Right renal pelvis (tissue), 4 donors: ENCODE data around the gene MEMO1. TPM values are rescaled to one million over a fixed set of nuclear protein-coding genes. Genes with fewer than 3 reads are reported as not detected.
"Not testable (repeated sequence)": the region's sequence is repeated elsewhere in the genome, so short reads cannot be mapped to it uniquely, and the experiment has no call there.

Experiments used
- DNase-seq, 4 donors: peaks; one replicate each; pipeline ENCODE4 v3.0.0-alpha.2; 2013; ENCODE audit warnings: low read depth in 4 of 4, low spot score in 3 of 4, missing footprints in 1 of 4
- polyA plus RNA-seq, 4 donors: library from polyadenylated mRNA; unstranded; fragments of 120-200 nt; gene quantifications; one replicate each; pipeline ENCODE4 v1.2.1, GENCODE V29; 2013; ENCODE audit not compliant: insufficient read length in 4 of 4

The MEMO1 gene
- polyA plus RNA-seq, 4 donors = 37.4 to 47.8 (median 39.2) TPM

DNA sequence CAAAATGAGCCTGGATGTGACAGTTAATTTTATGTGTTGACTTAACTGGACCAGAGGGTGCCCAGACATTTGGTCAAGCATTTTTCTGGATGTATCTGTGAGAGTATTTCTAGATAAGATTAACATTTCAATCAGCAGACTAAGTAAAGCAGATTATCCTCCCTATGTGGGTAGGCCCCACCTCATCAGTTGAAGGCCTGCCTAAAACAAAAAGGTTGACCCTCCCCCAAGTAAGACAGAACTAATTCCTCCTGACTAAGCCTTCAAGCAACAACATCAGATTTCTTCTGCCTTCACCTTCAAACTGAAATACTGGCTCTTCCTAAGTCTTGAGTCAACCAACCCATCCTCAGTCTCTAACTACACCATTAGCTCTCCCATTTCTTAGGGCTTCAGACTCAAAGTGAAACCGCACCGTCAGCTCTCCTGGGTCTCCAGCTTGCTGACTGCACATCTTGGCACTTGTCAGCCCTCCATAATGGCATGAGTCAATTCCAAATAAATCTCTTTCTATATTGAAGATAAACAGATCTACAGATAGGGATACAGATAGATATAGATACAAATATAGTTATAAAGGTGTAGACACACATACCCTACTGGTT is 47.9 kb downstream of the MEMO1 start:
- DNase-seq = no peak

DNA sequence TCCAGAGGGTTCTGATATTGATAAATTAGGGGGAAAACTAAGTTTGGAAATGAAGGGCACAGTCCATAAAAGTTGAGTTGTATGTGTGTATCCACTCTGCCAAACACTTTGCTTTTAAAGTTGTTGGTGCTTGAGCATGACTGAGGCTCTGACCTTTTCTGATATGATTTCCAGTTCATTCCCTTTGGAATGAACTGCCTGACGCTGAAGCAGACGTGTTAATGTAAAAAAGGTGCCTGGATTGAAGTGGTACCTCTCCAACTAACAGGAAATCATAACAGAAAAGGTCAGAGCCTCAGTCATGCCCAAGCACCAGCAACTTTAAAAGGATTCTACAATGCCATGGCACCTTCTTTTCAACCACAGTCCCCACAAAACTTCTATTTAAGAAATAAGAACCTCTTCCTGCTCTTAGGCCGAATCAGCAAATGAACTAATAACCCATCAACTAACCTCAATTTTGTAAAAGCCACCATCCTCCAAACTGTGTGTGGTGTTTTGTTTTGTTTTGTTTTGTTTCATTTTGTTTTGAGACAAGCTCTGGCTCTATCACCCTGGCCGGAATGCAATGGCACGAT is 52.6 kb downstream of the MEMO1 start:
- DNase-seq = no peak

DNA sequence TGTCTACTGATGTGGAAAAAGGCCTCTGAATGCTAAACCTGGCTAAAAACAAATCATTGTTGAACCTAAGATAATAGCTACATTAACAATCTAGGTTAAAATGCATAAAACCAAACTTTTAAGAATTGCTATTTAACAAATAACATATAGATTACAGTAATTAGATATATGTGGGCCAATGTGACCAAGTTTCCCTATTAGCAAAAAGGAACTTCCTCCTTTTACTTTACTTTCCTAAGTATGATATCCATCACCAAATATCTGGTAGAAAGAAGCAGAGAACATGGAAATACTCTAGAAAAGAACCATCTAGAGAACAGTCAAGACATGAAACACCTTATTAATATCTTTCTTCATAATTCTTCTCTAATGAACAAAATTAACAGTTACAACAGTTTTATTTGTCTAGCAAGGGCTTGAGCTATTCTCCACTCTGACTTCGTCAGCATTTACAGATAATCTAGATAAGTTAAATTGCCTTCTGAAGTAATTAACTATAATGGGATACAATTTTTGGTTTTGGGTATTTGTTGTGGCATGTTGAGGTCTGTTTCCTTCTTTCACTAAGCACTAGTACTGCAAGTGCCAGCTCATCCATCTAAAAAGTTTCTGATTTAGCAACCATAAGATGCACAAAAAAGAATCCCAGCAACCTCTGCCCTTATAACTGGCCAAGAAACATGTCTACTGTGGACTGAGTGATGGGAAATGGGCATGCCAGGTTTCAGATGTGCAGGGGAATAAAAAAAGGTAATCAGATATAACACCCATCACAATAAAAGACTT is 53.3 kb downstream of the MEMO1 start:
- no peak for DNase-seq

DNA sequence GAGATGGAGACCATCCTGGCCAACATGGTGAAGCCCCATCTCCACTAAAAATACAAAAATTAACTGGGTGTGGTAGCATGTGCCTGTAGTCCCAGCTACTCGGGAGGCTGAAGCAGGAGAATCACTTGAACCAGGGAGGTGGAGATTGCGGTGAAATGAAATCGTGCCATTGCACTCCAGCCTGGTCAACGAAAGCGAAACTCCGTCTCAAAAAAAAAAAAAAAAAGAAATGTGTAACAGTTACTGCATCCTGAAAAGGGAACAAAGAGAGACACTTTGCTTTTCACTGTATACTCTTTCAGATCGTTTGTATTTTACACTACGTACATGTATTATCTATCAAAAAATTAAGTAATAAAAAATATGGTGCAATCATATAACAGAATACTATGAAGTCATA is 53.9 kb downstream of the MEMO1 start:
- not testable (repeated sequence) for DNase-seq

DNA sequence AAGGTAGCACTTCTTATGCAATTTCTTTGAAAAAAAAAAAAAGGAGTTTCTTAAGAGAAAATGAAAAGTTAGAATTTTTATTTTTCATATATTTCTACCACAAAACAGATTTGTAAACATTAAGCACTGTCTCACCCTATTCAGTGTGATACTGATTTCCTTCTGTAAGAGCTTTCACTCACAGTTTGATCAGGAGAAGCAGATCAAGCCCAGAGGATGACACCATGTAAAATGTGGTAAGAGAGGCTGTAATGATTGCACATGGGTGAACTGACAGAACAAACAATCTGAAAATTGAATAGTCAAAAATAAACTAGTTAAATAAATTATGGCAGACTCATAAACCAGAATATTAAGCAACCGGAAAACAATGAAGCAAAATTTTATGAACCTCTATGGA is 54.5 kb downstream of the MEMO1 start:
- no peak for DNase-seq

DNA sequence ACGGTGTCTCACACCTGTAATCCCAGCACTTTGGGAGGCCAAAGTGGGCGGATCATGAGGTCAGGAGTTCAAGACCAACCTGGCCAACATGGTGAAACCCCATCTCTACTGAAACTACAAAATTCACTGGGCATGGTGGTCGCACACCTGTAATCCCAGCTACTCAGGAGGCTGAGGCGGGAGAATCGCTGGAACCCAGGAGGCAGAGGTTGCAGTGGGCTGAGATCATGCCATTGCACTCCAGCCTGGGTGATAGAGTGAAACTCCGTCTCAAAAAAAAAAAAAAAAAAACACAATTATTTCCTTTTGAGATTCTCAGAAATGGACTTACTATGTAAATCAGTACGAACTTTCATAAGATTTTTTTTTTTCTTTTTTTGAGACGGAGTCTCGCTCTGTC is 57.7 kb downstream of the MEMO1 start:
- DNase-seq = not testable (repeated sequence)

DNA sequence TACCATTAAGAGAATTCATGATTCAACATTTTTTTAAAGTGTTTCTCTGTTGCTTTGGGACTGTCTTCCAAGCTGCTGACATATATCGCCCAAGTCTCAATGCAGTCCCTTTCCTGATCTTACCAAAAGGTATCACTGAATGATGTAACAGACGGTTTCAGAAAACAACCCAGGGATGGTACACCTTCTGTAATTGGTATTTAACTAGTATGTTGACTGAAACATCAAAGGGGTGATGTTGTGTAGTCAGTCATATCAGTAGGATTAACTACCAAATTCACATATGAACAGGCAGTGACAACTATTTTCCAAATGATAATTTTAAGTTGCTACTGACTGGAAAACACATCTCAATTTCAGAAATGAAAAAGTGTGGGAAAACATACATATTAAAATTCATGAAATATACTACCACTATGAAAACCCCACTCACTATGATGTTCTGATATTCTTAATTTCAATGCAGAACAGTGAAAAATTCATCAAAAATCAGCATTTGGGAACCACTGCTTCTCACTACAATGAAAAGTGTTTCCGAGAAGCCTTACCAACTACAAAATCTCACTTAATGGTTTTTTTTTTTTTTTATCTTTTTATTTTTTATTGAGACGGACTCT is 59.8 kb downstream of the MEMO1 start:
- no peak for DNase-seq

DNA sequence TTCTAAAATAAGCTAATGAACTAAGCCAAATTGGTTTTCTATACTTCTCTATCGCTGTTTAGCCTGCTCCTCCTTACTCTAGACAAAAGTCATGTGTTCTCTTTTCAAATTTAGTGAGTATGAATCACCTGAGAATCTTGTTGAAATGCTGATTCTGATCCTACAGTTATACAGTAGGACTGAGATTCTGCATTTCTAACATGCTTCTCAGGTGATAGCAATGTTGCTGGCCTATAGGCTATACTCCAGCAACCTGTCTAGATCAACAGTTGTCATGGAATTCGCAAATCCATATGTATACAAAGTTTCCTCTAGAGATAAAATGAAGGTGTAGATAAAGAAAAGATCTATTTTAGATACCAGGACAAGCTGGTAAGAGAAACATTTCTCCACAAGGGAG is 62.9 kb downstream of the MEMO1 start:
- no peak for DNase-seq

DNA sequence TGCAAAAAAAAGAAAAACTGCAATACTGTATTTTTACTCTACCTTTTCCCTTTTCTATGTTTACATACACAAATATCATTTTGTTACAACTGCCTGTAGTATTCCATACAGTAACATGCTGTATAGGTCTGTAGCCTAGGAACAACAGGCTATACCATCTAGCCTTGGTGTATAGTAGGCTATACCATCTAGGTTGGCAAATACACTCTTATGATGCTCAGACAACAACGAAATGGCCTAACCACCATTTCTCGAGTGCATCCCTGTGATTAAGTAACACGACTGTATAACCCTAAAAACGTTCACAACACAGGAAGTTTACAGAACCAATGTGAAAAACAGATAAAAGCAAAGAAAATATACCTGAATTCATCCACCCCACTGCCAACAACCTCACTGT is 64.0 kb downstream of the MEMO1 start:
- no peak for DNase-seq

DNA sequence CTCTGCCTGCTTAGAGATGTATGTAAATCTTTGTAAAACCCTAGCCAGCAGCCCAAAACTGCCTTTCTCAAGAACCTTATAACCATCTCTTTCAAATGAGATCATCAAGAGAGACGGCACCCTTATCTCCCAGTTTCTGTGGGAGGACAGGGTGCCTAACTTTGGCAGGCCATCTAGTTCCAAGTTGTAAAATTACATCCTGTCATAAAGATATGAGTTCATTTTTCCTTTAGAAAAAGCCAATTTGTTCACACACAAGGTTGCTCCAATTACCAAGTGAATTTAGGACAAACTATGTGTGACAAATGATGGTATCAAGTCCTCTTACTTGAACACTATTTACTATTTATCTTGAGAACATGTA is 65.3 kb downstream of the MEMO1 start:
- no peak for DNase-seq

DNA sequence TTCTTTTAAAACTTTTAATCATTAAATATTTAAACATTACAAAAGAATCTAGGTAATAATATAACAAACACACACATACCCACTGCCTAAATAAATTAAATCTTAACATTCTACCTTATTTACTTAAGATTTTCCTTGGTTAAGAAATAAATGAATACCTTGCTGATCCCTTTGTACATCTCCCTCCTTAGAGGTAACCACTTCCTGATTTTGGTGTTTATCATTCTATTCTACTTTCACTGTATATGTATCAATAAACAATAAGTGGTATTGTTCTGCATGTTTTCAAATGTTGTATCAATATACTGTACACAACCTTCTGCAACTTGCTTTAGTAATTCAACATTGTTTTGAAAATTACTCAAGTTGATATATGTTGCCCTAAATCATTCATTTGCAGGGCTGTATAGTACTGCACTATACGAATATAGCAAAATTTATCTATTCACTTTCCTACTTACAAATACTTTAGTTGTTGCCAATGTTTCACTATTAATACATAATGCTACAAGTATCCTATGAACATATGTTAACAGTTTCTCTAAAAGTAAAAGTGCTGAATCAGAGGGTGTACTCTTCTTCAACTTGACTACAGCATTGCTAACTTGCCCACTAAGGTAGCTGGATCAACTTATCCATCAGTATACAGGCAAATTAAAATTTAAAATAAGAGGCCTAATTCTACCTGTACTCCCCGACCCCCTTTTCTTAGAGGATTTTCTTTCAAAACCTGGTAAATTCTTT is 65.8 kb downstream of the MEMO1 start:
- no peak for DNase-seq

DNA sequence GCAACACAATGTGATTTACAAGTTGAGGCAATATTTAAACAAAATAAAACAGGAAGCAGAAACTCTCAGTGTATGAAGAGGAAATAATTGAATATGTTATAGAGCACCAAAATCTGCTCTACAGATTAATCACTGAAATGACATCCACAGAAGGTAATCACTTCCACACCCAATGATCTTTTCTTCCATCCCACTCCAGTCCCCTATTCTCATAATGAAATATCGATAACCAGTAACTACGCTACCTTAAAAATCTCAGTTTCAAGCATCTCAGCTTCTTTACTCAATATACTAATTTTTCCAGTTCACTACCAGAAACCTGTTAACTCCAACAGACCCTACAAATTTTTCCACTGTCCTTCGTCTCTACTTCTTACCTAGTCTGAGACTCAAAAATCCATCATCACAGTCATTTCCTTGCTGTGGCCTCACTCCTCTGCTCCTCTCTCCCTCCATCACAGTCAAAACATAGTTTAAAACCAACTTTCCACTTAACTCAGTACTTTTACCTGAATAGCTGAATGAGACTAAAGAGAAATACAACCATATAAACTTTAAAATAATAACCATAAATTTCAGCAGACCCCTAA is 67.1 kb downstream of the MEMO1 start:
- no peak for DNase-seq

DNA sequence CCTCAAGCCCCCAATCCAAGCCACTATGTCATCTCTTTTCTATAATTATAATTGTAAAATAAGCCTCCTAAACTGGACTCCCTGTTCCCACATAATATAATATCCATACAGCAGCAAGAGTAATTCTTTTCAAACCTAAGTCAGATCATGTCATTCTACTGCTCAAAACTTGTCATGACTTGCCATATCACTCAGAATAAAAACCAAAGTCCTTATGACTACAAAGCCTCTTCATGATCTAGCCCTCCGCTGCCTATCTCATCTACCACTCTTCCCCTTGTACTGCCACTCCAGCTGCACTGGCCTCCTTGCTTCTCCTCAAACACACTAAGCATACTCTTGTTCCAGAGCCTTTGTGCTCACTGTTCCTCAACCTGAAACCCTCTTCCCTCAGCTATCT is 69.9 kb downstream of the MEMO1 start:
- DNase-seq = no peak

DNA sequence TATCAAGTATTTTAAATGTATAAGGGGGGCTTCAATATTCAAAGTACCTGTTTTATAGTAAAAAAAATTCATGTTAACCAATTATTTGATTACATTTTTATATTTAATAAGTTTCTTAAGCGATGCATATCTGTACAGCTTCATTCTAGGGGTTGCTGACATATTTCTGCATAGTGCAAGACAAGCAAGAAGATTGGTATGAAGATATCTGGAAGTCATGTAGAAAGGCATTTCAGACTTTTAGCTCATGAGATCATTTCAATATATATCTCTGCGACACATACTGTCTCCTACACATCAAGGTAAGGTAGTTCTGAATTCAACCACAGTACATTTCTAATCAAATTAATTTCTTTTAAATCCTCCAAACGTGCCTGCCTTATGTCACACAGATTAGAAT is 73.1 kb downstream of the MEMO1 start:
- DNase-seq = no peak

DNA sequence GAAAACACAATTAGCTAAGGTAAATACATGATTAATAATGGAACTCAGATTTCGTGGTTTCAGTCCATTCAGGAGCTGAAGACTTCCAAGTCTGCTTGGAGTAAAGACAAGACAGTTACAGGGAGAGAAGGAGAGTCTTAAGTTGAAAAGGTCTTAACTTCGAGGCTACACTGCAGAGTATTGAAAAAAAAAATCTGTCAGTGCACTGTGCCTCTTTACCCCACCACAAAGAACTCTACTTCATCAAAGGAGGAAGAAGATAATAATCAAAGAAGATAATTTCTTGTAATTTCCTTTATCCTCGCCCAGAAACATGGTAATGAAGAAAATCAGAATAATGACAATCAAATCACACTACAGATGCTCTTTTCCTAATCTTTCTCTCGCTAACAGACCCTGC is 75.4 kb downstream of the MEMO1 start:
- no peak for DNase-seq

DNA sequence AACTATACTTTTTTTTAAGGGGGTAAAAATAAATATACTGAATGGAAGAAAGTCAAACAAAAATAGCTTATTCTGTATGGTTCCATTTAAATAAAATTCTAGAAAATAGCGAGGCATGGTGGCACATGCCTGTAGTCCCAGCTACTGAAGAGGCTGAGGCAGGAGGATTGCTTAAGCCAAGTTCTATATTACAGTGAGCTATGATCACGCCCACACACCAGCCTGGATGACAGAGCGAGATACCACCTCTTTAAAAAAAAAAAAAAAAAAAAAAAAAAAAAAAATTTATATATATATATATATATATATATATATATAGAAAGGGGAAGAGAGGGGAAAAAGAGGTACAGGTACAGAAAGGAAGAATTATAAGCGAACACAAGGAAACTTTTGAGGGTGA is 77.7 kb downstream of the MEMO1 start:
- DNase-seq = no peak

DNA sequence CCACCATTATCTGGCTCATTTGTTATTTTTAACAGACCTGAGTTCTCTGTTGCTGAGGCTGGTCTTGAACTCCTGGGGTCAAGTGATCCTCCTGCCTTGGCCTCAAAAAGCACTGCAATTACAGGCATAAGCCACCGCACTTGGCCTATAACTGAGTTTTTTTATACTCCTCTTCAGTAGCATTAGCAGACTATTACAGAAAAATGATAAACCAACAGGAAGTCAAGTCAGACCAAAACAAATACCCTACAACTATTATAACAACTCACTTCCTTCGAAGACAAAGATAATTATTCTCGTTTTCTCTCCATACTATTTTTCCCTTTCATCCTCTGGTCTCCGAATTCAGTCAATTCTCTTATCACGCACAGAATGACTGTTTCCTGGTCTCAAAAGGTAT is 78.2 kb downstream of the MEMO1 start:
- DNase-seq = no peak

DNA sequence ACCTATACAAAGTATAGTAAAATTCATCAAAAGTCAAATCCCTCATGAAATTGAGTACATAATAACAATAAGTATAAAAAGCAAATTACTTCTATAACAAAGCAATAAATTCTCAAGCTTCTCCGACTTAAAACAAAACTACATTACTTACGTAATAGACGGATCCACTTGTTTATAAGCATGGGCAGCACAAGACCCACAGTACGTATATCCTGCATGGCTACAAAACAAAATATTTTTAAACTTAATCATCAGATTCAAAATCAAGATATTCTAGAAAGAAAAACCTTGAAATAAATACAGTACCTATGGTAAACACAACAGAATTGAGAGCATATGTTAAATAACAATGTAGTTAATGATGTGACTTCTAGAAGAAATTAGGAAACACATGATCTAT is 78.9 kb downstream of the MEMO1 start:
- DNase-seq = no peak

DNA sequence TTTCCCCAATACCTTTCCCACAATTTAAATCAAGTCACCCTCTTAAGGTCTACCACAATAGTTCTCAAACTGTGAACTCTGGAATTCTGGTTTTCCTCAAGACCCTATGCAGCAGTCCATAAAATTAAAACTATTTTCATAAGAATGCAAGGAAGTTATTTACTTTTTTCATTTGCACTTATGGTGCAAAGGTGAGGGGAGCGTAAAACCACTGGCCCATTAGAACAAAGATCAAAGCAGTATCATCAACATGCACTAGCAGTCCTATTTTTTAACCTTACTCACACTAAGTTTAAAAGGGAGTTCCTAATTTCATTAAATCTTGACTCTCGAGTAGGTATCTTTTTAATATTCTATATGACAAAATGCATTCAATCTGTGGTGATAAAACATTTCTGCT is 85.3 kb downstream of the MEMO1 start:
- no peak for DNase-seq

DNA sequence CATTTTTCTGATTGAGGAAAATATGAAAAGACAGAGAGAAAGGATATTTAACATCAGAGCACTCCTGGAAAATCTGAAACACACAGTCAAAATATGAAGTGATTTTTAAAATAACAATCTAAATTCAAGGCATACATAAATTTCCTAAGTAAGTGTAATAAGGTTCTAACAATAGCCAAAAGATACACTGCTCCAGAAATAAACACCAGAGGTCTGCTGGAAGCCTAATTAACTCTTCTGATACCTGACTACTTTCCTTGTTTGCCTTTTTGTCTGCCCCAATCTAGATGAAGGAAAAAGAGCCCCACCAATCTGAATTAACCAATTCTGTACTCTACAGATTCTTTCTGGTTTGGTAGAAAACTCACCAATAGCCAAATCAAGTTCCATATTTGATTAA is 87.1 kb downstream of the MEMO1 start:
- no peak for DNase-seq
